ENCODE data around the gene RAI2.

DNA sequence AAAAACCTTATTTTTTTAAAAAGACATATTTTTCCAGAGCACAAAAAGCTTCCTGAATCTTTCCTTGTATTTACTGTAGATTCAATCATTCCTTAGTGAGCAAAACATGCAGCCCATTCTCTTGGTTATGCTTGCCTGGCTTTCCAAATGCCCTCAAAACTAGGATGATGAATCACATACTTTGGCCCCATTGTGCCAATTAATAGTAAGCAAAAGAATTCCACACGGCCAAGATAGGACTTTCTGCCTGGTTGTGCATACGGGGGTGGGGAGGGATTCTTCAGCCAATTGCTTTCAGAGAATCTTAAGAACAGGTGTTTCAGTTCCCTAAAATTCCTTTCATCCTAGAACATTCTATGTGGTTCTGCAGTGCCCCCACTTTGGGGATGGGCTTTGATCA, 7.0 kb downstream of the RAI2 start:
- TF ChIP-seq, protein P1, sequence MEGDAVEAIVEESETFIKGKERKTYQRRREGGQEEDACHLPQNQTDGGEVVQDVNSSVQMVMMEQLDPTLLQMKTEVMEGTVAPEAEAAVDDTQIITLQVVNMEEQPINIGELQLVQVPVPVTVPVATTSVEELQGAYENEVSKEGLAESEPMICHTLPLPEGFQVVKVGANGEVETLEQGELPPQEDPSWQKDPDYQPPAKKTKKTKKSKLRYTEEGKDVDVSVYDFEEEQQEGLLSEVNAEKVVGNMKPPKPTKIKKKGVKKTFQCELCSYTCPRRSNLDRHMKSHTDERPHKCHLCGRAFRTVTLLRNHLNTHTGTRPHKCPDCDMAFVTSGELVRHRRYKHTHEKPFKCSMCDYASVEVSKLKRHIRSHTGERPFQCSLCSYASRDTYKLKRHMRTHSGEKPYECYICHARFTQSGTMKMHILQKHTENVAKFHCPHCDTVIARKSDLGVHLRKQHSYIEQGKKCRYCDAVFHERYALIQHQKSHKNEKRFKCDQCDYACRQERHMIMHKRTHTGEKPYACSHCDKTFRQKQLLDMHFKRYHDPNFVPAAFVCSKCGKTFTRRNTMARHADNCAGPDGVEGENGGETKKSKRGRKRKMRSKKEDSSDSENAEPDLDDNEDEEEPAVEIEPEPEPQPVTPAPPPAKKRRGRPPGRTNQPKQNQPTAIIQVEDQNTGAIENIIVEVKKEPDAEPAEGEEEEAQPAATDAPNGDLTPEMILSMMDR (conservative IDR thresholded peaks at IDR 0.05; ENCODE audit: low read length): no peak
- TF ChIP-seq EZH2phosphoT487 (IDR thresholded peaks at IDR 0.05; ENCODE audit: borderline replicate concordance): no peak

Data from Loucy (cell line).